NCI-H1694 treated with DMSO at 0.1 percent for 48 hours (cell line): ENCODE measurements around the gene PCDHA10.
"Not testable (repeated sequence)": the region's sequence is repeated elsewhere in the genome, so short reads cannot be mapped to it uniquely, and the experiment has no call there.

Experiments used
- DNase-seq: peaks from one replicate; lab custom pipeline; 2025; lab: John Stamatoyannopoulos, UW

Gene PCDHA10, protein sequence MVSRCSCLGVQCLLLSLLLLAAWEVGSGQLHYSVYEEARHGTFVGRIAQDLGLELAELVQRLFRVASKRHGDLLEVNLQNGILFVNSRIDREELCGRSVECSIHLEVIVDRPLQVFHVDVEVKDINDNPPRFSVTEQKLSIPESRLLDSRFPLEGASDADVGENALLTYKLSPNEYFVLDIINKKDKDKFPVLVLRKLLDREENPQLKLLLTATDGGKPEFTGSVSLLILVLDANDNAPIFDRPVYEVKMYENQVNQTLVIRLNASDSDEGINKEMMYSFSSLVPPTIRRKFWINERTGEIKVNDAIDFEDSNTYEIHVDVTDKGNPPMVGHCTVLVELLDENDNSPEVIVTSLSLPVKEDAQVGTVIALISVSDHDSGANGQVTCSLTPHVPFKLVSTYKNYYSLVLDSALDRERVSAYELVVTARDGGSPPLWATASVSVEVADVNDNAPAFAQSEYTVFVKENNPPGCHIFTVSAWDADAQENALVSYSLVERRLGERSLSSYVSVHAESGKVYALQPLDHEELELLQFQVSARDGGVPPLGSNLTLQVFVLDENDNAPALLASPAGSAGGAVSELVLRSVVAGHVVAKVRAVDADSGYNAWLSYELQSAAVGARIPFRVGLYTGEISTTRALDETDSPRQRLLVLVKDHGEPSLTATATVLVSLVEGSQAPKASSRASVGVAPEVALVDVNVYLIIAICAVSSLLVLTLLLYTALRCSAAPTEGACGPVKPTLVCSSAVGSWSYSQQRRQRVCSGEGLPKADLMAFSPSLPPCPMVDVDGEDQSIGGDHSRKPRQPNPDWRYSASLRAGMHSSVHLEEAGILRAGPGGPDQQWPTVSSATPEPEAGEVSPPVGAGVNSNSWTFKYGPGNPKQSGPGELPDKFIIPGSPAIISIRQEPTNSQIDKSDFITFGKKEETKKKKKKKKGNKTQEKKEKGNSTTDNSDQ

DNA sequence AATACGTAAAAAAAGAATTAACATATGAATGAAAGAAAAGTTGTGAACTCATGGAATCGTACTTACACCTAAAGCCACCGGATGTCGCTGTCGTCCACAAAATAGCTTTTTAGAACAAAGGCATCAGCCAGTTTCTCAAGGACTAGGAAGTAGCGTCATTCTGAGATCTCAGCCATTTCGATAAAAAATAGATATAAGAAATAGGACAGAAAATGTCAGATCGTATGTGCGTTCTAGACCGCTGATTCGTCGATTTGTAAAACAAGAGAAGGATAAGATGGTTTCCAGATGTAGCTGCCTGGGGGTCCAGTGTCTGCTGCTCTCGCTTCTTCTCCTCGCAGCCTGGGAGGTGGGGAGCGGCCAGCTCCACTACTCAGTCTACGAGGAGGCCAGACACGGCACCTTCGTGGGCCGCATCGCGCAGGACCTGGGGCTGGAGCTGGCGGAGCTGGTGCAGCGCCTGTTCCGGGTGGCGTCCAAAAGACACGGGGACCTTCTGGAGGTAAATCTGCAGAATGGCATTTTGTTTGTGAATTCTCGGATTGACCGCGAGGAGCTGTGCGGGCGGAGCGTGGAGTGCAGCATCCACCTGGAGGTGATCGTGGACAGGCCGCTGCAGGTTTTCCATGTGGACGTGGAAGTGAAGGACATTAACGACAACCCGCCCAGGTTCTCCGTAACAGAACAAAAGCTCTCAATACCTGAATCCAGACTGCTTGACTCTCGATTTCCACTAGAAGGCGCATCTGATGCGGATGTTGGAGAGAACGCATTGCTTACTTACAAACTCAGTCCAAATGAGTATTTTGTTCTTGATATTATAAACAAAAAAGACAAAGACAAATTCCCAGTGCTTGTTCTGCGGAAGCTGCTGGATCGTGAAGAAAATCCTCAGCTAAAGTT lies at the start of gene PCDHA10:
Gene PCDHA10 (plus strand): TSS at position 126 of the 903 bp plus-strand sequence. CDS start 152 bp downstream, at position 278.
- DNase-seq, result no peak

DNA sequence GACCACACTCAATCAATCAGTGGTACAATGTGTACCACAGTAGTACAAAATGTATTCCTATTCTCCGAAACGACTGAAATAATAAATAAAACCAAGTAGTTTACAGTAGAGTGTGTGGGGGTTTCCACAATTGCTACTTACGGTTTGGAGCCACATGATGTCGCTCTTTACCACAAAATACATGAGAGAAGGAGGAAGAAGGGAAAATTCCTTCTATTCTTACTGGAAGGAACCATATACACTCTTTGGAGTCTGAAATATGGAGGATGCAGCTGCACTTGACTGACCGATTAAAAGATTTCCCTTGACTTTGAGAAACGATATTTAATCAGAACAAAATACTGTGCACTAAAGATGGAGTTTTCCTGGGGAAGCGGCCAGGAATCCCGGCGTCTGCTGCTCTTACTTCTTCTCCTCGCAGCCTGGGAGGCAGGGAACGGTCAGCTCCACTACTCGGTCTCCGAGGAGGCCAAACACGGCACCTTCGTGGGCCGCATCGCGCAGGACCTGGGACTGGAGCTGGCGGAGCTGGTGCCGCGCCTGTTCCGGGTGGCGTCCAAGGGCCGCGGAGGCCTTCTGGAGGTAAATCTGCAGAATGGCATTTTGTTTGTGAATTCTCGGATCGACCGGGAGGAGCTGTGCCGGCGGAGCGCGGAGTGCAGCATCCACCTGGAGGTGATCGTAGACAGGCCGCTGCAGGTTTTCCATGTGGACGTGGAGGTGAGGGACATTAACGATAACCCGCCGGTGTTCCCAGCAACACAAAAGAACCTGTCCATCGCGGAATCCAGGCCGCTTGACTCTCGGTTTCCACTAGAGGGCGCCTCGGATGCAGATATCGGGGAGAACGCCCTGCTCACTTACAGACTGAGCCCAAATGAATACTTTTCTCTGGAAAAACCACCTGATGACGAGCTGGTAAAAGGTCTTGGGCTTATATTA lies 48.6 kb upstream of the PCDHA10 start, which contains the start of gene PCDHA4:
Gene PCDHA4 (plus strand): TSS at position 235 of the 942 bp plus-strand sequence.
- no peak for DNase-seq

DNA sequence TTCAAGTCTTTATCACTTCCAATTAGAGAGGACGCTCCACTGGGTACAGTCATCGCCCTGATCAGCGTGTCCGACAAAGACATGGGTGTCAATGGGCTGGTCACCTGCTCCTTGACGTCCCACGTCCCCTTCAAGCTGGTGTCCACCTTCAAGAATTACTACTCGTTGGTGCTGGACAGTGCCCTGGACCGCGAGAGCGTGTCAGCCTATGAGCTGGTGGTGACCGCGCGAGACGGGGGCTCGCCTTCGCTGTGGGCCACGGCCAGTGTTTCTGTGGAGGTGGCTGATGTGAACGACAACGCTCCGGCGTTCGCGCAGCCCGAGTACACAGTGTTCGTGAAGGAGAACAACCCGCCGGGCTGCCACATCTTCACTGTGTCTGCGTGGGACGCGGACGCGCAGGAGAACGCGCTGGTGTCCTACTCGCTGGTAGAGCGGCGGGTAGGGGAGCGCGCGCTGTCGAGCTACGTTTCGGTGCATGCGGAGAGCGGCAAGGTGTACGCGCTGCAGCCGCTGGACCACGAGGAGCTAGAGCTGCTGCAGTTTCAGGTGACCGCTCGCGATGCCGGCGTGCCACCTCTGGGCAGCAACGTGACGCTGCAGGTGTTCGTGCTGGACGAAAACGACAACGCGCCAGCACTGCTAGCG lies 47.3 kb upstream of the PCDHA10 start:
- DNase-seq, result not testable (repeated sequence)

DNA sequence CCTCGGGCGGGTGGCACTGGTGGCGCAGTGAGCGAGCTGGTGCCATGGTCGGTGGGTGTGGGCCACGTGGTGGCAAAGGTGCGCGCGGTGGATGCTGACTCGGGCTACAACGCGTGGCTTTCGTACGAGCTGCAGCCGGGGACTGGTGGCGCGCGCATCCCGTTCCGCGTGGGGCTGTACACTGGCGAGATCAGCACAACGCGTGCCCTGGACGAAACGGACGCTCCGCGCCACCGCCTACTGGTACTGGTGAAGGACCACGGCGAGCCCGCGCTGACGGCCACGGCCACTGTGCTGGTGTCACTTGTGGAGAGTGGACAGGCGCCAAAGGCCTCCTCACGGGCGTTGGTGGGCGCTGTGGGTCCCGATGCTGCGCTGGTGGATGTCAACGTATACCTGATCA lies 46.8 kb upstream of the PCDHA10 start:
- no peak for DNase-seq

DNA sequence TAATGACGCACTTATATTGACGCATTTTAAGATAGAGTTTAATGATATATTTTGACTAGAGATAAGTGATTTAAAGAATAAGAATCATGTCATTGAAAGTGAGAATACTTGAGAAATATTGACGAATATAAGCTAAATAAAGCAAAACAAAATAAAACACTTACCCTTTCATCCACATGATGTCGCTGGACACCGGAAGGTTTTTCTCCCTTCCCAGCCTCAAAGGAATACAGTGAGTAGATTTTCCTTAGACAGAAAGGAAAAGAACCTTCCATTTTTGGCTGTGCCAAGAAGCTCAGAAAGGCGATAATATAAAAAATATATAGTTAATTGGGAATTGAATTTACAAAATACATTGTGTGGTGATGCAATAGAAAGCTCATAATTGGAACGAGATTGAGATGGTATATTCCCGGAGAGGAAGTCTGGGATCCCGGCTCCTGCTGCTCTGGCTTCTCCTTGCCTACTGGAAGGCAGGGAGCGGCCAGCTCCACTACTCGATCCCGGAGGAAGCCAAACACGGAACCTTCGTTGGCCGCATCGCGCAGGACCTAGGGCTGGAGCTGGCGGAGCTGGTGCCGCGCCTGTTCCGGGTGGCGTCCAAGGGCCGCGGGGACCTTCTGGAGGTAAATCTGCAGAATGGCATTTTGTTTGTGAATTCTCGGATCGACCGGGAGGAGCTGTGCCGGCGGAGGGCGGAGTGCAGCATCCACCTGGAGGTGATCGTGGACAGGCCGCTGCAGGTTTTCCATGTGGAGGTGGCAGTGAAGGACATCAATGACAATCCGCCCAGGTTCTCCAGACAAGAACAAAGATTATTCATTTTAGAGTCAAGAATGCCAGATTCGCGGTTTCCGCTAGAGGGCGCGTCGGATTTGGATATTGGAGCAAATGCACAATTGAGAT lies 34.1 kb upstream of the PCDHA10 start, which contains the start of gene PCDHA5:
Gene PCDHA5 (plus strand): TSS at position 239 of the 906 bp plus-strand sequence.
- DNase-seq, result no peak

DNA sequence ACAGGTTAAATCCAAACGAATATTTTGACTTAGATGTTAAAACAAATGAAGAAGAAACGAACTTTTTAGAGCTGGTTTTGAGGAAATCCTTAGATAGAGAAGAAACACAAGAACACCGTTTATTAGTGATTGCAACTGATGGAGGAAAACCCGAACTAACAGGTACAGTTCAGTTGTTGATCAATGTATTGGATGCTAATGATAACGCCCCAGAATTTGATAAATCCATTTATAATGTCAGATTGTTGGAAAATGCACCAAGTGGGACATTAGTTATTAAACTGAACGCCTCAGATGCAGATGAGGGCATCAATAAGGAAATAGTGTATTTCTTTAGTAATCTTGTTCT lies 33.4 kb upstream of the PCDHA10 start:
- no peak for DNase-seq

DNA sequence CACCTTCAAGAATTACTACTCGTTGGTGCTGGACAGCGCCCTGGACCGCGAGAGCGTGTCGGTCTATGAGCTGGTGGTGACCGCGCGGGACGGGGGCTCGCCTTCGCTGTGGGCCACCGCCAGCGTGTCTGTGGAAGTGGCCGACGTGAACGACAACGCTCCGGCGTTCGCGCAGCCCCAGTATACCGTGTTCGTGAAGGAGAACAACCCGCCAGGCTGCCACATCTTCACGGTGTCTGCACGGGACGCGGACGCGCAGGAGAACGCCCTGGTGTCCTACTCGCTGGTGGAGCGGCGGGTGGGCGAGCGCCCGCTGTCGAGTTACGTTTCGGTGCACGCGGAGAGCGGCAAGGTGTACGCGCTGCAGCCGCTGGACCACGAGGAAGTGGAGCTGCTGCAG lies 32.7 kb upstream of the PCDHA10 start:
- not testable (repeated sequence) for DNase-seq

DNA sequence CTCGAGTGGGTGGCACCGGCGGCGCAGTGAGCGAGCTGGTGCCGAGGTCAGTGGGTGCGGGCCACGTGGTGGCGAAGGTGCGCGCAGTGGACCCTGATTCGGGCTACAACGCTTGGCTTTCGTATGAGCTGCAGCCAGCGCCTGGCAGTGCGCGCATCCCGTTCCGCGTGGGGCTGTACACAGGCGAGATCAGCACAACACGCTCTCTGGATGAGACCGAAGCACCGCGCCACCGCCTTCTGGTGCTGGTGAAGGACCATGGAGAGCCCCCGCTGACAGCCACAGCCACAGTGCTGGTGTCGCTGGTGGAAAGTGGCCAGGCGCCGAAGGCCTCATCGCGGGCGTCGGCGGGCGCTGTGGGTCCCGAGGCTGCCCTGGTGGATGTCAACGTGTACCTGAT lies 32.2 kb upstream of the PCDHA10 start:
- DNase-seq, result no peak

DNA sequence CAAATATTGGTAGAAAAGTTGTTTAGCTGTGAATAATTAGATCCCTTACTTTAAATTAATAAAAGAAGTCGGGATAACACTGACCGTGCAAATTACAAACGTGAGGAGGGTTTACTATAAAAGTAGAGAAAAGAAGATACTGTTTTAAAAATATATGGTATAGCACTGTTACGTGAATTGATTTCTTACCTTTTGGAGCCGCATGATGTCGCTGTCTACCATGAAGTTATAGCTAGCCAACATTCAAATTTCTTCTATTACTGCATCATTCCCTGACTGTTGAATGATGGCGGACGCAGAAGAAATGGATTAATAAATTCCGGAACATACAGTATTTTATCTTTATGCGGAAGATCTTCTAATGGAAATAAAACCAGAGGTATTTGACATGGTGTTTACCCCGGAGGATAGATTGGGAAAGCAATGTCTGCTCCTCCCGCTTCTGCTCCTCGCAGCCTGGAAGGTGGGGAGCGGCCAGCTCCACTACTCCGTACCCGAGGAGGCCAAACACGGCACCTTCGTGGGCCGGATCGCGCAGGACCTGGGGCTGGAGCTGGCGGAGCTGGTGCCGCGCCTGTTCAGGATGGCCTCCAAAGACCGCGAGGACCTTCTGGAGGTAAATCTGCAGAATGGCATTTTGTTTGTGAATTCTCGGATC lies 27.9 kb upstream of the PCDHA10 start, which contains the start of gene PCDHA6:
Gene PCDHA6 (plus strand): TSS at position 257 of the 658 bp plus-strand sequence. CDS start 132 bp downstream, at position 389.
- DNase-seq, result no peak

DNA sequence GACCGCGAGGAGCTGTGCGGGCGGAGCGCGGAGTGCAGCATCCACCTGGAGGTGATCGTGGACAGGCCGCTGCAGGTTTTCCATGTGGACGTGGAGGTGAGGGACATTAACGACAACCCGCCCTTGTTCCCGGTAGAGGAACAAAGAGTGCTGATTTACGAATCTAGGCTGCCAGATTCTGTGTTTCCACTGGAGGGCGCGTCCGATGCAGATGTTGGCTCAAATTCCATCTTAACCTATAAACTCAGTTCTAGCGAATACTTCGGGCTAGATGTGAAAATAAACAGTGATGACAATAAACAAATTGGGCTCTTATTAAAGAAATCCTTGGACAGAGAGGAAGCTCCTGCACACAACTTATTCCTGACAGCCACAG lies 27.3 kb upstream of the PCDHA10 start:
- DNase-seq, result no peak

DNA sequence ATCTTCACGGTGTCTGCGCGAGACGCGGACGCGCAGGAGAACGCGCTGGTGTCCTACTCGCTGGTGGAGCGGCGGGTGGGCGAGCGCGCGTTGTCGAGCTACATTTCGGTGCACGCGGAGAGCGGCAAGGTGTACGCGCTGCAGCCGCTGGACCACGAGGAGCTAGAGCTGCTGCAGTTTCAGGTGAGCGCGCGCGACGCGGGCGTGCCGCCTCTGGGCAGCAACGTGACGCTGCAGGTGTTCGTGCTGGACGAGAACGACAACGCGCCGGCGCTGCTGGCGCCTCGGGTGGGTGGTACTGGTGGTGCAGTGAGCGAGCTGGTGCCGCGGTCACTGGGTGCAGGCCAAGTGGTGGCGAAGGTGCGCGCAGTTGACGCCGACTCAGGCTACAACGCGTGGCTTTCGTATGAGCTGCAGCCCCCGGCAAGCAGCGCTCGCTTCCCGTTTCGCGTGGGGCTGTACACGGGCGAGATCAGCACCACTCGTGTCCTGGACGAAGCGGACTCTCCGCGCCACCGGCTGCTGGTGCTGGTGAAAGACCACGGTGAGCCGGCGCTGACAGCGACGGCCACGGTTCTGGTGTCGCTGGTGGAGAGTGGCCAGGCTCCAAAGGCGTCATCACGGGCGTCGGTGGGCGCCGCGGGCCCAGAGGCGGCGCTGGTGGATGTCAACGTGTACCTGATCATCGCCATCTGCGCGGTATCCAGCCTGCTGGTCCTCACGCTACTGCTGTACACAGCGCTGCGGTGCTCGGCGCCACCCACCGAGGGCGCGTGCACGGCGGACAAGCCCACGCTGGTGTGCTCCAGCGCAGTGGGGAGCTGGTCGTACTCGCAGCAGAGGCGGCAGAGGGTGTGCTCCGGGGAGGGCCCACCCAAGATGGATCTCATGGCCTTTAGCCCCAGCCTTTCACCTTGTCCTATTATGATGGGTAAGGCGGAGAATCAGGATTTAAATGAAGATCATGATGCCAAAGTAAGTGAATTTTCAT lies 25.9 kb upstream of the PCDHA10 start:
- DNase-seq, result not testable (repeated sequence)

DNA sequence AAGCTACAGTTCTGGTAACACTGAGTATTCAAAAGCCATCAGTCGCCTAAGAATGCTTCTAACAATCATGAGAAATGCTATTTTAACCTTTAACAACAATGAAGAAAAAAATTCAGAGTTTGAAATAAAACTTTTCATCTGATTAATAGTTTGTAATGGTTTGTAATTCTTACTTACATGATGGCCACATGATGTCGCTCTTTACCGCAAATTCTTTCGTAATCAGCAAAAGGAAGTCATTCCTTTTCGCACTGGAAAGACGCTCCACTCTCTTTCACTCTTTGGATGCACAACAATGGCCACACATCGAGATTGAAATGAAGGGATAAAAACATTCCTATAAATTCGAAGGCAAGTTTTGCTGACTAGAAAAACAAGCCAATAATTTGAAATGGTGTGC lies 21.7 kb upstream of the PCDHA10 start, which contains the start of gene PCDHA7:
Gene PCDHA7 (plus strand): TSS at position 277 of the 400 bp plus-strand sequence. CDS start 115 bp downstream, at position 392.
- DNase-seq, result no peak

DNA sequence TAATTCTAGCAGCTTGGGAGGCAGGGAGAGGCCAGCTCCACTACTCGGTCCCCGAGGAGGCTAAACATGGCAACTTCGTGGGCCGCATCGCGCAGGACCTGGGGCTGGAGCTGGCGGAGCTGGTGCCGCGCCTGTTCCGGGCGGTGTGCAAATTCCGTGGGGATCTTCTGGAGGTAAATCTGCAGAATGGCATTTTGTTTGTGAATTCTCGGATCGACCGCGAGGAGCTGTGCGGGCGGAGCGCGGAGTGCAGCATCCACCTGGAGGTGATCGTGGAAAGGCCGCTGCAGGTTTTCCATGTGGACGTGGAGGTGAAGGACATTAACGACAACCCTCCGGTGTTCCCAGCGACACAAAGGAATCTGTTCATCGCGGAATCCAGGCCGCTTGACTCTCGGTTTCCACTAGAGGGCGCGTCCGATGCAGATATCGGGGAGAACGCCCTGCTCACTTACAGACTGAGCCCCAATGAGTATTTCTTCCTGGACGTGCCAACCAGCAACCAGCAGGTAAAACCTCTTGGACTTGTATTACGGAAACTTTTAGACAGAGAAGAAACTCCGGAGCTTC lies 21.2 kb upstream of the PCDHA10 start:
- not testable (repeated sequence) for DNase-seq

DNA sequence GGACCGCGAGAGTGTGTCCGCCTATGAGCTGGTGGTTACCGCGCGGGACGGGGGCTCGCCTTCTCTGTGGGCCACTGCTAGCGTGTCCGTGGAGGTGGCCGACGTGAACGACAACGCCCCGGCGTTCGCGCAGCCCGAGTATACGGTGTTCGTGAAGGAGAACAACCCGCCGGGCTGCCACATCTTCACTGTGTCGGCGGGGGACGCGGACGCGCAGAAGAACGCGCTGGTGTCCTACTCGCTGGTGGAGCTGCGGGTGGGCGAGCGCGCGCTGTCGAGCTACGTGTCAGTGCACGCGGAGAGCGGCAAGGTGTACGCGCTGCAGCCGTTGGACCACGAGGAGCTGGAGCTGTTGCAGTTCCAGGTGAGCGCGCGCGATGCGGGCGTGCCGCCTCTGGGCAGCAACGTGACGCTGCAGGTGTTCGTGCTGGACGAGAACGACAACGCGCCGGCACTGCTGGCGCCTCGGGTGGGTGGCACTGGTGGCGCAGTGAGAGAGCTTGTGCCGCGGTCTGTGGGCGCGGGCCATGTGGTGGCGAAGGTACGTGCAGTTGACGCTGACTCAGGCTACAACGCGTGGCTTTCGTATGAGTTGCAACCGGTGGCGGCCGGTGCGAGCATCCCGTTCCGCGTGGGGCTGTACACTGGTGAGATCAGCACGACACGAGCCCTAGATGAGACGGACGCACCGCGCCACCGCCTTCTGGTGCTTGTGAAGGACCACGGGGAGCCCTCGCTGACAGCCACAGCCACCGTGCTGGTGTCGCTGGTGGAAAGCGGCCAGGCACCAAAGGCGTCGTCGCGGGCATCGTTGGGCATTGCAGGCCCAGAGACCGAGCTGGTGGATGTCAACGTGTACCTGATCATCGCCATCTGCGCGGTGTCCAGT lies 19.8 kb upstream of the PCDHA10 start:
- DNase-seq, result no peak
